ENCODE results near the gene BEGAIN.

DNA sequence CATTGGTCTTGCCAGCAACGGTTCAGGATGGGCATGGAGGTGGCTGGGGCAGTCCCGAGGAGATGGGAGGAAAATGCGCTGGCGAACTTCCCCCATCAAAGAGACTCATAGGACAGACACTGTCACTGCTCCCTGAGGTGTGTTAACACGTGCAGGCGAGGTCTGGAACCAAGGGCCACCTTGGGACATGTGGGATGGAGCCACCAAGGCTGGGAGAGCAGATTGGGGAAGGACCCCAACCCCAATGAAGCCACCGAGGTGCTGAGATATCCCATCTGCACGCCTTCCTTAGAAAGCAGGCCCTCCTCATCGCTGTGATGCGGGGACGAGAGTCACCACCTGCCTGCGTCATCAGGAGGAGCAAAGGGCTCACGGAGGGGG, 16.9 kb upstream of the BEGAIN start:
- TF ChIP-seq, protein P1, sequence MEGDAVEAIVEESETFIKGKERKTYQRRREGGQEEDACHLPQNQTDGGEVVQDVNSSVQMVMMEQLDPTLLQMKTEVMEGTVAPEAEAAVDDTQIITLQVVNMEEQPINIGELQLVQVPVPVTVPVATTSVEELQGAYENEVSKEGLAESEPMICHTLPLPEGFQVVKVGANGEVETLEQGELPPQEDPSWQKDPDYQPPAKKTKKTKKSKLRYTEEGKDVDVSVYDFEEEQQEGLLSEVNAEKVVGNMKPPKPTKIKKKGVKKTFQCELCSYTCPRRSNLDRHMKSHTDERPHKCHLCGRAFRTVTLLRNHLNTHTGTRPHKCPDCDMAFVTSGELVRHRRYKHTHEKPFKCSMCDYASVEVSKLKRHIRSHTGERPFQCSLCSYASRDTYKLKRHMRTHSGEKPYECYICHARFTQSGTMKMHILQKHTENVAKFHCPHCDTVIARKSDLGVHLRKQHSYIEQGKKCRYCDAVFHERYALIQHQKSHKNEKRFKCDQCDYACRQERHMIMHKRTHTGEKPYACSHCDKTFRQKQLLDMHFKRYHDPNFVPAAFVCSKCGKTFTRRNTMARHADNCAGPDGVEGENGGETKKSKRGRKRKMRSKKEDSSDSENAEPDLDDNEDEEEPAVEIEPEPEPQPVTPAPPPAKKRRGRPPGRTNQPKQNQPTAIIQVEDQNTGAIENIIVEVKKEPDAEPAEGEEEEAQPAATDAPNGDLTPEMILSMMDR (IDR thresholded peaks at IDR 0.05; ENCODE audit: low read length): no peak
- TF ChIP-seq EZH2 (IDR thresholded peaks at IDR 0.05; ENCODE audit: borderline replicate concordance, low read length): no peak

All from OCI-LY1 (cell line).